NOMO-1 (cell line): ENCODE data around the gene C19orf38.
"Not testable (repeated sequence)": the region's sequence is repeated elsewhere in the genome, so short reads cannot be mapped to it uniquely, and the experiment has no call there.

Experiments used
- DNase-seq, 2 experiments: peaks; one replicate each; lab custom pipeline; 2025; ENCODE audit not compliant: unreplicated experiment in 2 of 2; lab: John Stamatoyannopoulos, UW

The C19orf38 gene

DNA sequence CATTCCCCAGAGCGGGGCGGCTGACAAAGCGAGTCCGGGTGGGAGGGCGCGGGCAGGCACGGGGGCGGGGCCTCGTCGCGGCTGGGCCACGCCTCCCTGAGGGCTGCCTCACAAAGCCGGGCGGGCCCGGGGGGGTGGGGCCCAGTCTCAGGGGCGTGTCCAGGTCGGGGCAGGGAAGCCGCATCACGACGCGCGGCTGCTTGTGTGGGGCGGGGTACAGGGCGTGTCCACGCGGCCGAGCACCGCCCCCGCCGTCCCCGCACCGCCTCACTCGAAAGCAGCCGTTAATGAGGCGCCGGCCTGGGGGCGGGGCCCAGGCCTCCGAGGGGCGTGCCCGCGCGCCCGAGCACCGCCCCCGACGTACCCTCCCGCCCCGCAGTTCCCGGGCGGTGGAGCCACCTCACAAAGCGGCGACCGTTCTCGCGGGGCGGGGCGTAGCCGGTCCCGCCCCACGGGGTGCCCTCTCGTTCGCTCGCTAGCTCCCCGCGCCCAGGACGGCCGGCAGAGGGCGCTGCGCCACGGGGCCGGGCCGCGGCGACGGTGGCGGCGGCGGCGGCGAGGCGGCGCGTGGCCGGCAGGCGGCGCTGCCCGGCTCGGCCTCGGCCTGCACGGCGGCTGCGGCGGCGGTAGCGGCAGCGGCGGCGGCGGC lies 22.9 kb downstream of the C19orf38 start, which contains the start of gene CARM1:
TSS of gene CARM1 (plus strand) at position 599 of the 649 bp plus-strand sequence. CDS start 150 bp downstream, outside the sequence.
- peak; percentile 98 to 100 for DNase-seq

DNA sequence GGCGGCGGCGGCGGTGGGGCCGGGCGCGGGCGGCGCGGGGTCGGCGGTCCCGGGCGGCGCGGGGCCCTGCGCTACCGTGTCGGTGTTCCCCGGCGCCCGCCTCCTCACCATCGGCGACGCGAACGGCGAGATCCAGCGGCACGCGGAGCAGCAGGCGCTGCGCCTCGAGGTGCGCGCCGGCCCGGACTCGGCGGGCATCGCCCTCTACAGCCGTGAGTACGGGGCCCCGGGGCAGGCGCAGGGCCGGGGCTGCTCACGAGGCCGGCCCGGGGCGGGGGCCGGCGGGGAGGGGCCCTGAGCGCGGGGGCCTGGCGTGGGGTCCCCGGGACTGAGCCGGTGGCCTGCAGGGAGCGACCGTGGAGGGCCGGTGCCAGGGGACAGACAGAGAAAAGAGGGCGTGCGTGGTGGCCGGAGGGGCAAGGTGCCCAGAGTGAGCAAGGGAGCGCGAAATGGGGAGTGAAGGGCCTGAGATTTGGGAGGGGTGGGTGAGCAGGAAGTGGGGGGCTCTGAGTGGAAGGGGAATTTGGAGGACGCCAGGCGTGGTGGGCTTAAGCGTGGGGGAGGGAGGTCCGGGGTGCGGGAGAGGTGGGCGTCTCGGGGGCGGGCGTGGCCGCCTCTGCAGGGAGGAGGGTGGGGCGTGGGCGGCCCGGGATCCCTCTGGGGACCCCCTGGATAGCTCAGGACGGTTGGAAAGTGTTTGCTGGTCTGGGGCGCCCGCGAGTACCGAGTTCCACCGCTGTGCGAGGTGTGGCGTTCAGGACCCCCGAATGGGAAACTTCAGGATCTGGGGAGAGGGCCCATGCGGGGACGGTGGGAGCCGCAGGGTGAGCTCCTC lies 23.7 kb downstream of the C19orf38 start:
- DNase-seq = no peak

DNA sequence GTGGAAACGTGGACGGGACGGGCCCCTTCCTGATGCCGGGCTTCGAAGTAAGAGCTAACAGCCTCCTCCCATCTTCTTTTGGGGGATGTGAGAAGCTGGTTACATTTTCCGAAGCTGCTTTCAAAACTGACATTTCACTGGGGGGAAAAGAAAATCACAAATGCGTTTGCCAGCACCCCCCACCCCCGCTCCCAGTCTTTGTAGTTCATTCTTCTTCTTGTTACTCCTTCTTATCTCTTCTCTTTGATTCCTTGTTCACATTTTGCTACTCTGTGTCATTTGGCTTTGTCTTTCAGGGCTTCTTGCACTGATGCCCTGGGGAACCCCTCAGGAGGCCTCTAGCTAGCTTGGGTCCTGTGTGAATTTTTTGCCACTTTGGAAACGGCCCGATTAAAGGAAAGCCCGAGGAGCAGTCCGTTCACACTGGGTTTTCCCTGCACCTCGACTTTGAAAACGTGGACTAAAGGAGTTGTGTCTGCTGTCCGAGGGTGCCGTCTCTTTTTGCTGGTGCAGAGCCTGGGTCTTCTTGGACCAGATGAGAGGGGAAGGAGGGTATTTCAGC lies 24.4 kb downstream of the C19orf38 start:
- no peak for DNase-seq

DNA sequence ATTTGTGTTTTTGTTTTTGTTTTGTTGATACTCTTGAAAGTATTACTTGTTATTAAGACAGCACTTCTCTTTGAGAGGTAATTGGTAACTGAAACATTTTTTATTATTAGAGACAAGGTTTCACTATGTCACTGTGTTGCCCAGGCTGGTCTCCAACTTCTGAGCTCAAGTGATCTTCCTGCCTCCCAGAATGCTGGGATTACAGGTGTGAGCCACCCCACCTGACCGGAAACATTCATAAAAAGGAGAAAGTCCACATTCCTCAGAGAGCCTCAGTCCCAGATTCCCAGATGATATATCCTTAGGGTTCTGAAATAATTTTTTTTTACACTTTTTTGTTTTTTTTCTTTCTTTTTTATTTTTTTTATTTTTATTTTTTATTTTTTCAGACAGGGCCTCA lies 25.8 kb downstream of the C19orf38 start:
- DNase-seq = no peak

DNA sequence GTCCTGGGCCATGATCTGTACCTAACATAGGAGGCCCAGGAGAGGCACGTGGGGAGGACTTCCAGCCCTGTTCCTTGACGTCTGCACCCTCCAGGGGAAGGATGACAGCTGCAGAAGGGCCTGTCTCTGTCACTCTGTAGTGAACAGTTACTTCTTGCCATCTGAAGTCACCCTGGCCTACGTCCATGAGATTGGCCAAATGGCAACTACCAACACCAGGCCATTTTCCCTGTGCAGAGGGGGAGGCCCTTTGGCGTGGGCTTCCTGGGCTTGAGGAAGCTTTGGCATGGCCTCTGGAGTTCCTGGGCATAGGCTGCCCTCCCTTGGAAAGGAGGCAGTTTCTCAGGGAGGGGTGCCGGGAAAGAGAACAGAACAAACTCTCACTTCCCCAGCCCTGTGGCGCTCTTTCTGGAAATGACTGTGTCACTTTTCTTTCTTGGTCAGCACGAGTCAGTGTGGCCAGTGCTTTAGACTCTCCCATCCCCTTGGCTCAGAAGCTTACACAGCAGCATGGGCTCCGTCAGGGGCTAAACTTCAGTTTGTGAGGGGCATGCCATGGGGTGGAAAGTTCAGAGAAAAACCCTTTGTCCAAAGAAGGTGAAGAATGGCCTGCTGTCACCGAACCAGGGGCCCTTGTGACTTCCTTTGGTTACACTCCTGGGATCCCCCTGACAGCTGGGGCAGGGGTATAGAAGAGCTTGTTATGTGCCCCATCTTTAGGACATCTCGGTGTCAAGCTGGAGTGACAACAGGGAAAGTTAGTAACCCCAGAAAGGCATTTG lies 28.4 kb downstream of the C19orf38 start:
- no peak for DNase-seq

DNA sequence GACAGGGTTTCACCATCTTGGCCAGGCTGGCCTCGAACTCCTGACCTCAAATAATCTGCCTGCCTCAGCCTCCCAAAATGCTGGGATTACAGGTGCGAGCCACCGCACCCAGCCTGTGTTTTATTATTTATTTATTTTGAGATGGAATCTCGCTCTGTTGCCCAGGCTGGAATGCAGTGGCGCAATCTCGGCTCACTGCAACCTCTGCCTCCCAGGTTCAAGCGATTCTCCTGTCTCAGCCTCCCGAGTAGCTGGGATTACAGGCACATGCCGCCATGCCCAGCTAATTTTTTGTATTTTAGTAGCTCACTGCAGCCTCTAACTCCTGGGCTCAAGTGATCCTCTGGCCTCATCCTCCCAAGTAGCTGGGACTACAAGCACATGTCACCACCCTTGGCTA lies 29.4 kb downstream of the C19orf38 start:
- not testable (repeated sequence) for DNase-seq

DNA sequence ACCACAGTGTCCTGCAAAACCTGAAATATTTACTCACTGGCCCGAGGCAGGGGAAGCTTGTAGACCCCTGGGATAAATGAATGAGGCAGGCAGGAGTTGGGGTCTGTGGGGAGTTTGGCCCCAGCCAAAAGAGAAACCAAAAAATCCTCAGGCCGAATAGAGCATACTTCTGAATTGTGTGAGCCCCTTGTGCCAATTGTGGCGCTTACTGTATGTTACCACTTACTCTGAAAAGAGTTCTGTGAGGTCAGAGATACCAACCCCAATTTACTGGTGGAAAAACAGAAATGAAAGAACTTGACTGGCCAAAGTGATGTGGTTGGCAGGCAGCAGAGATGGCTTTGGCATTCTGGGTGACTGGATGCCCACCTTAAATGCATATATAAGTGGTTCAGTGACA lies 30.0 kb downstream of the C19orf38 start:
- DNase-seq = no peak

DNA sequence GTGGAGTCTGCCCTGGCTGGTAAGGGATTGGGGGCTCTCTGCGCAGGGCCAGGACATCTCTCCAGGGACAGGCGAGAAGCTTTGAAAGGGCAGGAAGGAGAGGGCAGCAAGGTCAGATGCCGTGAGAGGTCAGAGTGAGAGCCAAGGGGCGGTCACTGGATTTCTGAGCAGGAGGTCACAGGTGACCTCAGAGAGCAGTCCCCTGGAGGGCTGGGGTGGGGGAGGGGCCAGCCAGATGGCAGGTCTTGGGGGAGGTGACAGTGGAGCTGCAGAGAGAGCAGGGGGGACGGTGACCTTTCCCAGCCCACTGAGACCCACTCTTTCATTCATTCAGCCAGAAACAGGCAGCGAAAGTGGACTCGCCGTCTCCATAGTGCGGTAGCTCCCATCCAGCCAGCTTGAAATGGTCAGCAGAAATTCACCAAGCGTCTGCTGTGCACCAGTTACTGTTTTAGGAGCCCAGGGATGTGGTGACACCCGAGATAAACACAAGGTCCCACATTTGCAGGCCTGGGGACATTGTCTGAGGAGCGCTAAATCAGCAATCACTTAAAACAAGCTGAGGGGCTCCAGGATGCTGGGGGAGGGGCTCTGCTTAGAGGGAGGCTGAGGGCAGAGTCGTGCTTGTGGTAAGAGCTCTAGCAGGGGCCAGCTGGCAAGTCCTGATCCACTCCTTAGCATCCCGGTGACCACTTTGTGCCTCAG lies 33.3 kb downstream of the C19orf38 start:
- DNase-seq = no peak

DNA sequence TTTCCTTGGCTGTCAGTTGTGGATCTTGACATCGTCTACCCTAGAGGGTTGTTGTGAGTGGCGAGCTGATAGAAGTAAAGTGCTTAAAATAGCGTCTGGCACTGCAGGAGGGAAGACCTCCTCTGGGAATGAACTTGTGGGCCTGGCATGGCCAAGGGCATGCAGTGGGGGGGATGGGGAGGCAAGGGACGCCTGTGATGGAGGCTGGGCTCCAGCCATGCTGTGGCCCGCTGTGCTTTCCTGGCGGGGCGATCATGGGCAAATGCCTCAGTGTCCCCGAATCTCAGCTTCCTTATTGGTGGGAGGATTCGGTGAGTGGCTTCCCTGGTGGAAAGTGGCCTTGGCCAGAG lies 33.9 kb downstream of the C19orf38 start:
- no peak for DNase-seq

DNA sequence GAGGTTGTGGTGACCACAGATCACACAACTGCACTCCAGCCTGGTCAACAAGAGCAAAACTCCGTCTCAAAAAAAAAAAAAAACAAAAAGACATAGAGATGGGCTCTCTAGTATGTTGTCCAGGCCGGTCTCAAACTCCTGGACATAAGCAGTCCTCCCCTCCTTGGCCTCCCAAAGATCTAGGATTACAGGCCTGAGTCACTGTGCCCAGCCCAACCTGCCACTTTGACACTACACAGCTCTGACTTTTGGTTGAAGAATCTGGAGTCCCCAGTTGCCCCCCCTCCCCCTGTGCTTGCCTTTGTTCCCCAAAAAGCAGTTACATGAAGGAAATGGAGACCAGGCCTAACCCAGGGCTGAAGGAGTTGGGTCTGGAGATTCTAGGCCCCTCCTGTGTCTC lies 36.1 kb downstream of the C19orf38 start:
- no peak for DNase-seq

DNA sequence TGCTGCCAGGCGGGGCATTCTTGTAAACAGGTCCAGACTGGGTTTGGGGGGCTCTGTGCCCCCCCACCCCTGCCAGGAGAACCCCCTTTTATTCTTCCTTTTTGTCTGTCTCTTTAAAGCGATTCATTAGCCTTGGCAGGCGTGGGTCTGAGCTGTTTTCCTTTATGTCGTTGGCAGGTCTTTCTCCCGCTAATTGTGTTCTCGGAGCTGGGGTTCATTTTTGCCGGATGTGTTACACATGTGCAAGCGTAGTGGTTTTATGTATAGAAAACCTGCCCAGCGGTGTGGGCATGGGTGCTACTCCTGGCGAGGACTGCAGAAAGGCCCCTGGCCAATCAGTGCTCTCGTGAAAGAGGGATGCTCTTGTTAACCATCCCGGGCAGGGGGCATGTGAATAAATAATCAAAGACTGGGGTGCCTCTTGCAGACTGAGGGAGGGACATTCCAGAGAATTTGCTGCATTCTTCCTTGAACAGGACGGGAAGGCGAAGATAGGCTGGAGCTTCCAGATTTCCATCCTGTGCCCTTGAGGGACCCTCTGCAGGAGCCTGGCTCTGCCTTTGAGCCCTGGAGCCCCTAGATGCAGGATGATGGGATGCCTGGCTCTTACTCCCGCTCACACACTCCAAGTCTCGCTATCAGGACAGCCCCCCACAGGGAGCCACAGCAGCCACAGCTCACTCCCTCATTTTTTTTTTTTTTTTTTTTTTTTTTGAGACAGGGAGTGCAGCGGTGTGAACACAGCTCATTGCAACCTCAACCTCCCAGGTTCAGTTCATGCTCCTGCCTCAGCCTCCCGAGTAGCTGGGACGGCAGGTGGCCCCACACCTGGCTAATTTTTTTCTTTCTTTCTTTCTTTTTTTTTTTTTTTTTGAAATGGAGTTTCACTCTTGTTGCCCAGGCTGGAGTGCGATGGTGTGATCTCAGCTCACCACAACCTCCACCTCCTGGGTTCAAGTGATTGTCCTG lies 37.3 kb downstream of the C19orf38 start:
- DNase-seq = no peak

DNA sequence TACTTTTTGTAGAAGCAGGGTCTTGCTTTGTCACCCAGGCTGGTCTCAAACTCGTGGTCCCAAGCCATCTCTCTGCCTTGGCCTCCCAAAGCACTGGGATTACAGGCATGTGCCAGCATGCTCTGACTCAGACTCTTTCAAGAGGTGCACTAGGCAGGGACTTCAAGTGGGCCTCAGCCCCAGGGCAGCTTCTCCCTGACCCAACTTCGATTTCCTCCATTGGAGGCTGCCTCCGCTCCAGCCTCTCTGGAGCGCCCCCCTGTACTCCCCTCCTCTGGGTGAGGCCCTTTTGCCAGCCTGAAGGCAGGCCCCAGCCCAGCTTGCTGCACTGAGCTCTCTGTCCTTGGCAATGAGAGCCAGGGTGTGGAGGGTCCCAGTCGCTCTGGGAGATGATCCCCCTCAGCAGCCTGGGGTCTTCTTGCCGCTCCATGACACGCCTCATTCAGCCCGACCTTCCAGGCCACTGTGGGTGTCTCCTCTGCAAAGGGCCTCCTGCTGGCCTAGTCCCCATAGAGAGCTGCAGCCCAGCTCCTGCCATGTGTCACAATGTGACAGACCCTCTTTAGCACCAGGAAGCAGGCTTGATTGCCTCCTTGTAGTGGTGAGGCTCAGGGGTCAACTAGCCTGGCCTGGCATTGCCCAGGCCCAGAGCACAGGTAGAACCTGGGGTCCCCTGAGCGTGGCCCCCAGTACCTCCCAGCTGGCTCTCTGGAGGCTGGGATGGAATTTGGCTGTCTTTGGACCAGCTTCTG lies 39.6 kb downstream of the C19orf38 start:
- no peak for DNase-seq

DNA sequence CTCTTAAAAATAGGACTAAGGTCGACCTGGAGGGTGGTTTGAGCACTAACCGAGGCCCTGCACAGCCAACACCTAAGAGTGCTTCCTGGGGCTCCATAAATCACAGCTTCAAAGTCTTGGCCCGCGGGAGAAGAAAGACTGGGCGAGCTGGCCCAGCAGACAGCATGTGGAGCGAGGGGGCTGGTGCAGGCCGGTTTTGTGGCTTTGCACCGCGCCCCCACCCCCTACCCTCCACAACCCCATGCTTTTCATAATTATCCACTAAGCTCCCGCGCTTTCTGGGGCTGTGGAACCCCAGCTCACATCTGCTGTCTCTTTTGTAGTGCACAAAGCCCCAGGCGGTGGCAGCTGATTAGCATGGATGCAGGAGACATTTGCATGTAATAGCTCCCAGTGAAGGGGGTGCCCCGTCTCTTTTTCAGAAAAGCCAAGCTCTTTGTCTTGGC lies 40.2 kb downstream of the C19orf38 start:
- no peak for DNase-seq

DNA sequence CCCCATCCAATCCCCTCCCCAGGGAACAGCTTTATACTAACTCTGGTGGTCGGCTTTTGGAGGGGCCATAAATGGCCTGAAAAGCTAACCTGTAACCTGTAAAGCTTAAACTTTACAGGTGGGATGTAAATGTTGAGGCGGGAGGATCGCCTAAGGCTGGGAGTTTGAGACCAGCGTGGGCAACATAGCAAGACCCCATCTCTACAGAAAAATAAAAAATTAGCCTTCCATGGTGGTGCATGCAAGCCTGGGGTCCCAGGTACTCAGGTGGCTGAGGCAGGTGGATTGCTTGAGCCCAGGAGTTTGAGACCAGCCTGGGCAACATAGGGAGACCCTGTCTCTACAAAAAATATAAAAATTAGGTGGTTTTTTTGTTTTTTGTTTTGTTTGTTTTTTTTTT lies 41.7 kb downstream of the C19orf38 start:
- DNase-seq = no peak

DNA sequence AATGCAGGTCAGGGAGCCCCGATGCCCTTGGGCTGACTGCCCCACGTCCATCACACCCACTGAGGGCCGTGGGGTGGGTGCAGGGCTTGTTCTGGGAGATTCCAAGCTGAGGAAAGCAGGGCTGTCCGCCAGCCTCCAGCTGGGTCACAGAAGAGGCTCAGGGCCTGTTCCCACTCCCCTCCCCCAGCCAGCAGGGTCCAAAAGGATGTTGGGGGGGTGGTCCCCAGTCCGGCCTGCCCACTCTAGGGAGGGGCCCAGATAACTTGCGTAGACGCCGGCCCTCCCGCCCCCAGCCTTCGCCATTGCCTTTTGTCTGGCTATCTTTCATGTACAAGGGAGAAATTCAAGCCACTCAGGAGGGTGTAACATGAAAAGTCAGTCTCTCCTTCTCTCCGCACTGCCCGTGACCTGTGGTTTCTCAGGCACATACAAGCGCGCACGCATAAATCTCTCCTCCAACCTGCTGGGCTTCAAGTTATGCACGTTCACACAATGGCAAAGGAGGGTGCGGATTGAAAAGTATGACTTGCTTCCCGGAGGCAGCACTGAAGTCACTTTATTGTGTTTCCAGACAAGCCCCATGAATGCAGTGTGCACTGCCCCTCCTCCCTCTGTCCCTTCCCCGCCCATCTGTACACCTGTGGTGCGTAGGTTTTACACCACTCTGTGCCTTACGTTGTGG lies 43.3 kb downstream of the C19orf38 start:
- no peak for DNase-seq

DNA sequence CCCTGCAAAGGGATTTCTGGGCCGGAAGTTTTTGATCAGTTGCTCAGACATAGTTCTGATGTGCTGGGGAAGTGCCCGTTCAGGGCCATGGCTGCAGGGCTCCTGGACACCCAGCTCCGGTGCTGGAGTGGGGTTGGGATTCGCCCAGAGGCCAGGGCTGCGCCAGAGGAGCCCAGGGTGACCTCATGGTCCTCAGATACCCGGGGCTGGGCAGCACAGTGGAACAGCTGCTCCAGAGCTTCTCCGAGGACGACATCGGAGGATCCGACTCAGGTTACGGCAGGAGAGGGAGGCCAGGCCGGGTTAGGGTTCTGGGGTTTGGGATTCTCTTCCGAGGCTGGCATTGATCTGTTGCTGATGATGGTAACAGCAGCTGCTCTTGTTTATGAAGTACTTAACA lies 44.0 kb downstream of the C19orf38 start:
- DNase-seq = no peak

DNA sequence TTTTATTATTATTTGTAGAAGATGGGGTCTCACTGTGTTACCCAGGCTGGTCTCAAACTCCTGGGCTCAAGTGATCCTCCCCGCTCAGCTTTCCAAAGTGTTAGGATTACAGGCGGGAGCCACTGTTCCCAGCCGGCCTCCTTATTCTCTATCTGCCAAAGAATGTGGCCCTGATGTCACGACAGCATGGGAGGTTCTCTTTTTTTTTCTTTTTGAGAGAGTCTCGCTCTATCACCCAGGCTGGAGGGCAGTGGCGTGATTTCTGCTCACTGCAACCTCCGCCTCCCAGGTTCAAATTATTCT lies 46.6 kb downstream of the C19orf38 start:
- DNase-seq = no peak

DNA sequence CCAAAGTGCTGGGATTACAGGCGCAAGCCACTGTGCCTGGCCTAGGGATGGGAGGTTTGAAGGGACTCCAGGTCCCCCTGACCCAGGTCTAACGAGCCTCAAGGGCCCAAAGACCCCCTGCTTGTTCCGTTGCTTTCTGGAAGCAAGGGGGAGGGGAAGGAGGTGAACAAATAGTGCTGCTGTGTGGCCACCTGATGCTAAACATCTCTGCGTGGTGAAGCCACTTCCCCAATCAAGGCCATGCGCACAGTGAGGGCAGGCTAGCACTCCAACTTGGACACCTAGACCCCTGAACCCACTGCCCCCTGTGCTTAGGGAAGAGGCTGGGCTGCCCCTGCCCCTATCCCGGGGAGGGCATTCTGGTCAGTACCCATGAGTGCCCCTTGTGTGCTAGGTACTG lies 47.1 kb downstream of the C19orf38 start:
- DNase-seq = no peak
